HepG2 (cell line): Measurements from ENCODE around the gene TMEM250. TPM values are rescaled to one million over a fixed set of nuclear protein-coding genes. Genes with fewer than 3 reads are reported as not detected.

Source experiments
- ATAC-seq: fragments of 200-7000 bp; cut with Tn5 transposase; 3 replicates; pipeline ENCODE4 v1.9.1; 2020; ENCODE audit warnings: mild to moderate bottlenecking, moderate library complexity
- BruUV-seq: library from RNA; stranded (reverse); fragments of 400-500 nt; replicated peaks from 2 replicates; lab custom pipeline; 2021; lab: Mats Ljungman, UMichigan
- CTCF ChIA-PET: fragments of 300-600 bp; formaldehyde crosslinking; extraction: SDS; loops from one replicate; lab custom pipeline; 2021; ENCODE audit warnings: low total read pairs, inconsistent platforms, low intra/inter-chr PET ratio; lab: Yijun Ruan, JAX
- POLR2A ChIA-PET: fragments of 350-600 bp; sonication (Branson Sonifier 250); formaldehyde crosslinking; loops from one replicate; lab custom pipeline; 2020; ENCODE audit warnings: antibody characterized with exemption, inconsistent platforms; lab: Yijun Ruan, JAX
- DNase-seq: peaks from one replicate; pipeline ENCODE4 v3.0.0-alpha.2; 2015; ENCODE audit warnings: low spot score
- FAIRE-seq: peaks from 3 replicates; lab custom pipeline; 2011; peaks lifted over from hg19 to GRCh38; lab: Jason Lieb, UNC
- H2AFZ ChIP-seq: one replicate; pipeline ENCODE4 v1.6.1; 2011; ENCODE audit warnings: low read length, inconsistent platforms
- H3K27ac ChIP-seq: fragments of 300-600 bp; 3 replicates; pipeline ENCODE4 v1.8.0; 2011; ENCODE audit warnings: mixed run types, mild to moderate bottlenecking, mixed read lengths, low read length, inconsistent platforms; ENCODE audit not compliant: insufficient read depth; ENCODE audit errors: extremely low read length
- H3K27me3 ChIP-seq, 2 experiments: fragments of 200-600 bp in 1 of 2; 2 replicates in 1 of 2; 3 replicates in 1 of 2; pipeline versions ENCODE4 v1.6.0 to v1.8.0; 2011; ENCODE audit warnings: low read length in 2 of 2, mild to moderate bottlenecking in 2 of 2, moderate library complexity in 2 of 2, inconsistent platforms in 1 of 2; ENCODE audit not compliant: insufficient read depth in 2 of 2, control insufficient read depth in 1 of 2
- H3K36me3 ChIP-seq, 2 experiments: fragments of 200-600 bp in 1 of 2; replicated peaks in 1 of 2; 2 replicates in 1 of 2; 3 replicates in 1 of 2; pipeline versions ENCODE4 v1.5.1 to v1.8.0; 2011; ENCODE audit warnings: low read length in 2 of 2, inconsistent platforms in 1 of 2; ENCODE audit not compliant: insufficient read depth in 2 of 2, control insufficient read depth in 1 of 2
- H3K4me1 ChIP-seq: 2 replicates; pipeline ENCODE4 v1.5.1; 2012; ENCODE audit warnings: low read length, inconsistent platforms; ENCODE audit not compliant: insufficient read depth
- H3K4me2 ChIP-seq: 2 replicates; pipeline ENCODE4 v1.6.0; 2011; ENCODE audit warnings: low read depth, low read length, inconsistent platforms
- H3K4me3 ChIP-seq, 3 experiments: fragments of 200-600 bp in 1 of 3; sonication (generic), shearing (Covaris generic) in 1 of 3; replicated peaks in 1 of 3; 2 replicates each; pipeline ENCODE4 v1.5.1; 2011 to 2016; ENCODE audit warnings: low read length in 3 of 3, inconsistent platforms in 2 of 3, low read depth in 2 of 3, mild to moderate bottlenecking in 2 of 3, control low read depth in 1 of 3, mixed read lengths in 1 of 3; ENCODE audit not compliant: insufficient read depth in 1 of 3
- H3K79me2 ChIP-seq: one replicate; pipeline ENCODE4 v1.6.1; 2011; ENCODE audit warnings: low read length, inconsistent platforms; ENCODE audit not compliant: insufficient read depth
- H3K9ac ChIP-seq: 2 replicates; pipeline ENCODE4 v1.6.0; 2011; ENCODE audit warnings: mild to moderate bottlenecking, low read depth, low read length, inconsistent platforms; ENCODE audit not compliant: insufficient read depth
- H3K9me3 ChIP-seq: 2 replicates; pipeline ENCODE4 v1.5.1; 2012; ENCODE audit warnings: mild to moderate bottlenecking, low read length
- H4K20me1 ChIP-seq: 2 replicates; pipeline ENCODE4 v1.6.0; 2011; ENCODE audit warnings: inconsistent platforms, mild to moderate bottlenecking, low read length, moderate library complexity; ENCODE audit not compliant: insufficient read depth
- FOXK2 ChIP-seq: fragments of 450-650 bp; IDR thresholded peaks from 2 replicates; pipeline ENCODE4 v1.6.1; 2016
- PHF8 ChIP-seq: sonication (generic); formaldehyde crosslinking; IDR thresholded peaks from 2 replicates; pipeline ENCODE4 v1.5.0; 2020; ENCODE audit warnings: missing genetic modification reagents
- SP1 ChIP-seq, 2 experiments: fragments of 450-650 bp in 1 of 2; sonication (generic) in 1 of 2; formaldehyde crosslinking in 1 of 2; IDR thresholded peaks; 2 replicates each; pipeline versions ENCODE4 v1.4.0 to v1.6.1; 2016 to 2020; ENCODE audit warnings: missing genetic modification reagents in 1 of 2
- SYNCRIP ChIP-seq: fragments of 200-400 bp; formaldehyde crosslinking; IDR thresholded peaks from 2 replicates; pipeline ENCODE4 v1.6.1; 2018; ENCODE audit warnings: mild to moderate bottlenecking, low read depth, low read length; ENCODE audit not compliant: insufficient read depth
- WGBS: methylation state at CpG from one replicate; pipeline ENCODE4 v1.1.6; 2017; ENCODE audit warnings: low lambda C conversion rate; 5-methylcytosine and 5-hydroxymethylcytosine counted together
- in situ Hi-C: cut with HindIII; loops from 2 replicates; pipeline ENCODE4 v1.10.0; 2017; ENCODE audit warnings: low pct_unique_long_range_greater_than_20kb; ENCODE audit not compliant: extremely low pct_ligation_motif_present
- intact Hi-C: fragments of 100-400 bp; cut with micrococcal nuclease; formaldehyde crosslinking; loops from one replicate; pipeline ENCODE4 v1.10.0; 2022; ENCODE audit not compliant: unreplicated experiment
- polyA plus RNA-seq, 8 experiments: library from polyadenylated mRNA; depleted of rRNA in 3 of 8; stranded (reverse) in 7 of 8; unstranded in 1 of 8; fragments of >200 nt; fragmentation: Illumina TruSeq in 4 of 8; extraction: Trizol in 4 of 8; gene quantifications; 2 replicates each; pipeline versions ENCODE4 v1.2.1 to v1.2.3, GENCODE V29; 2011 to 2016; ENCODE audit warnings: low read depth in 4 of 8, missing spikeins in 1 of 8, mixed read lengths in 1 of 8; ENCODE audit not compliant: insufficient read depth in 1 of 8
- total RNA-seq, 5 experiments: library from RNA; depleted of rRNA; stranded (reverse); fragments of >200 nt; fragmentation: Illumina TruSeq; extraction: Trizol; gene quantifications; 2 replicates each; pipeline ENCODE4 v1.2.3, GENCODE V29; 2016; ENCODE audit warnings: low read depth in 1 of 5
- TF ChIP-seq, protein P1 (sequence below): sonication (generic); formaldehyde crosslinking; IDR thresholded peaks from 2 replicates; pipeline ENCODE4 v1.4.0; 2020; ENCODE audit warnings: missing genetic modification reagents, borderline replicate concordance

The TMEM250 gene
- total and polyA plus RNA-seq, 2 of the 13 experiments (the other 11 are each of a cell fraction or from before 2014, with no cell fraction given): 5.5 to 13.9 TPM

DNA sequence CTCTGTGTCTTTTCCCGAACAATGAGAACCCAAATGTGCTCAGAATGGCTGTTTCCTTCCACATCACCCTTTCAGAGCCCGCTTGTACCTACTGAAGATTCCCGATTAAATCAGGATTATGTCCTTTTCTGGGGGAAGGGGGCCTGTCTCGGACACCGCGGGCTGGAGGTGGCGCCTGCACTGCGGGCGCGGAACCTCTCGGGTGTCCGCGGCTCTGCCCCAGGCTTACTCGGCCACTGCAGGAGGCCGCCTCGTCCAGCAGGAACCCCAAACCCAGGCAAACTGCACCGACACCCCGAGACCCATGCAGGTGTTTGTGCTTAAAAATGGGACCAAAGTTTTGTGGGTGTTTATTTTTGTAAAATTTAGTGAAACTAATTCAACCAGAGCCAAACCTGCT lies 8.6 kb upstream of the TMEM250 start:
- intact Hi-C loops: no loop called here
- Histone ChIP-seq H3K4me1 (peaks cover 22% of the 10 kb centered on the region), H3K4me2 (no peak overlapping the region), H3K36me3 (no peaks in the 10 kb centered on the region), H3K27ac (no peak overlapping the region), H3K9me3 (peaks cover 6% of the 10 kb centered on the region; the same call in 1 of the 2 replicates), H3K9ac (no peak overlapping the region), H4K20me1 (0 out of 2 replicates have a peak, but pooled peaks cover 2% of the 10 kb centered on the region), H3K79me2 (no peaks in the 10 kb centered on the region), H2AFZ (no peak overlapping the region), H3K27me3 (peaks cover 17 to 69% of the 10 kb centered on the region in 2 experiments), H3K4me3 (no peak overlapping the region)
- CTCF ChIA-PET: no interaction called here
- 38% methylated on average over 16 of the region's 18 CpGs for WGBS
- POLR2A ChIA-PET: no interaction called here
- BruUV-seq: no TSS peak
- ATAC-seq: no peak
- FAIRE-seq: no peak
- TF ChIP-seq, protein P1, sequence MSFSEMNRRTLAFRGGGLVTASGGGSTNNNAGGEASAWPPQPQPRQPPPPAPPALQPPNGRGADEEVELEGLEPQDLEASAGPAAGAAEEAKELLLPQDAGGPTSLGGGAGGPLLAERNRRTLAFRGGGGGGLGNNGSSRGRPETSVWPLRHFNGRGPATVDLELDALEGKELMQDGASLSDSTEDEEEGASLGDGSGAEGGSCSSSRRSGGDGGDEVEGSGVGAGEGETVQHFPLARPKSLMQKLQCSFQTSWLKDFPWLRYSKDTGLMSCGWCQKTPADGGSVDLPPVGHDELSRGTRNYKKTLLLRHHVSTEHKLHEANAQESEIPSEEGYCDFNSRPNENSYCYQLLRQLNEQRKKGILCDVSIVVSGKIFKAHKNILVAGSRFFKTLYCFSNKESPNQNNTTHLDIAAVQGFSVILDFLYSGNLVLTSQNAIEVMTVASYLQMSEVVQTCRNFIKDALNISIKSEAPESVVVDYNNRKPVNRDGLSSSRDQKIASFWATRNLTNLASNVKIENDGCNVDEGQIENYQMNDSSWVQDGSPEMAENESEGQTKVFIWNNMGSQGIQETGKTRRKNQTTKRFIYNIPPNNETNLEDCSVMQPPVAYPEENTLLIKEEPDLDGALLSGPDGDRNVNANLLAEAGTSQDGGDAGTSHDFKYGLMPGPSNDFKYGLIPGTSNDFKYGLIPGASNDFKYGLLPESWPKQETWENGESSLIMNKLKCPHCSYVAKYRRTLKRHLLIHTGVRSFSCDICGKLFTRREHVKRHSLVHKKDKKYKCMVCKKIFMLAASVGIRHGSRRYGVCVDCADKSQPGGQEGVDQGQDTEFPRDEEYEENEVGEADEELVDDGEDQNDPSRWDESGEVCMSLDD (CRISPR knock-in tag): no peak
- TF ChIP-seq PHF8 (CRISPR knock-in tag) (no peak), SYNCRIP (no peak), SP1 (IDR thresholded peaks at IDR 0.05) (no peak), SP1 (CRISPR knock-in tag; IDR thresholded peaks at IDR 0.05) (no peak), FOXK2 (no peak)
- in situ Hi-C loops: loop anchor here (10.0 kb wide), 1 partner anchor 263 kb away; no protein-coding TSS in a partner anchor
- no peak for DNase-seq
